HFF-Myc (cell line): ENCODE results near the gene NR1I3.
A peak's percentile ranks its signal among the peaks of the same experiment; 100 is the strongest.

Experiments
- DNase-seq: peaks from one replicate; pipeline ENCODE4 v3.0.0-alpha.2; 2011; ENCODE audit warnings: low read depth; ENCODE audit errors: extremely low read depth
- H3K4me3 ChIP-seq: replicated peaks from 2 replicates; pipeline ENCODE4 v1.5.1; 2011; ENCODE audit warnings: low read depth, mild to moderate bottlenecking, control low read depth, low read length
- CTCF ChIP-seq: IDR thresholded peaks from 2 replicates; pipeline ENCODE4 v1.5.1; 2012; ENCODE audit warnings: mild to moderate bottlenecking, low read depth, low read length, control low read depth; ENCODE audit errors: missing control alignments

Gene NR1I3

GRCh38 chr1:161209790-161210409 lies 28.1 kb downstream of the NR1I3 start:
- no peak for DNase-seq
- peak; percentile 94 for TF ChIP-seq CTCF
- H3K4me3 ChIP-seq = no peak overlapping the region

GRCh38 chr1:161207173-161207572 lies 30.8 kb downstream of the NR1I3 start:
- no peak for DNase-seq
- no peak for TF ChIP-seq CTCF
- no peak overlapping the region for H3K4me3 ChIP-seq

- H3K4me3 ChIP-seq = no peak overlapping the region
- TF ChIP-seq CTCF = no peak
- DNase-seq = no peak
Observed at GRCh38 chr1:161206411-161207140, 31.4 kb downstream of the NR1I3 start.

- peak within 1 kb of the TSS; percentile 85 for H3K4me3 ChIP-seq
- no peak for TF ChIP-seq CTCF
- DNase-seq = peak; percentile 98
Observed at GRCh38 chr1:161201836-161202712, 35.9 kb downstream of the NR1I3 start, which contains the start of gene NDUFS2. Gene NDUFS2, plus strand, starts transcription at chr1:161202367. Its CDS starts 19 bp downstream, at chr1:161202386.

GRCh38 chr1:161200992-161201835 lies 36.8 kb downstream of the NR1I3 start:
- TF ChIP-seq CTCF = no peak
- peak; percentile 52 for DNase-seq
- peak overlapping the region; percentile 85 for H3K4me3 ChIP-seq

GRCh38 chr1:161200421-161200991 lies 37.5 kb downstream of the NR1I3 start:
- no peak for TF ChIP-seq CTCF
- DNase-seq = no peak
- no peak overlapping the region for H3K4me3 ChIP-seq
